H9 (cell line): Measurements from ENCODE around the gene C1RL. TPM values are rescaled to one million over a fixed set of nuclear protein-coding genes. Genes with fewer than 3 reads are reported as not detected.

Experiments
- DNase-seq: peaks from one replicate; pipeline ENCODE4 v3.0.0-alpha.2; 2017
- H2AFZ ChIP-seq: one replicate; pipeline ENCODE4 v1.6.1; 2013; ENCODE audit warnings: mild to moderate bottlenecking, low read length, control low read depth, moderate library complexity
- H2AK5ac ChIP-seq: 2 replicates; pipeline ENCODE4 v1.6.1; 2013; ENCODE audit warnings: low read length, control low read depth, mixed read lengths; ENCODE audit not compliant: insufficient read length
- H2BK120ac ChIP-seq: one replicate; pipeline ENCODE4 v1.6.1; 2013; ENCODE audit warnings: low read depth, mild to moderate bottlenecking, low read length, control low read depth, inconsistent platforms; ENCODE audit not compliant: poor library complexity, severe bottlenecking
- H2BK12ac ChIP-seq: 2 replicates; pipeline ENCODE4 v1.6.1; 2013; ENCODE audit warnings: low read length, control low read depth, mixed read lengths, low read depth; ENCODE audit not compliant: insufficient read length
- H2BK15ac ChIP-seq: 2 replicates; pipeline ENCODE4 v1.6.1; 2013; ENCODE audit warnings: low read depth, low read length, control low read depth
- H2BK20ac ChIP-seq: one replicate; pipeline ENCODE4 v1.6.1; 2013; ENCODE audit warnings: low read depth, mild to moderate bottlenecking, low read length, control low read depth, inconsistent platforms; ENCODE audit not compliant: poor library complexity, severe bottlenecking
- H2BK5ac ChIP-seq: 2 replicates; pipeline ENCODE4 v1.6.1; 2013; ENCODE audit warnings: low read length, control low read depth, mixed read lengths; ENCODE audit not compliant: insufficient read length
- H3K14ac ChIP-seq: 2 replicates; pipeline ENCODE4 v1.6.1; 2013; ENCODE audit warnings: low read length, control low read depth; ENCODE audit not compliant: insufficient read depth
- H3K18ac ChIP-seq: 2 replicates; pipeline ENCODE4 v1.6.1; 2013; ENCODE audit warnings: low read depth, mild to moderate bottlenecking, mixed read lengths, low read length, control low read depth; ENCODE audit not compliant: insufficient read length
- H3K23ac ChIP-seq: 2 replicates; pipeline ENCODE4 v1.6.1; 2013; ENCODE audit warnings: low read length, control low read depth, mixed read lengths, low read depth; ENCODE audit not compliant: insufficient read length
- H3K23me2 ChIP-seq: 2 replicates; pipeline ENCODE4 v1.6.1; 2013; ENCODE audit warnings: low read depth, mild to moderate bottlenecking, mixed read lengths, low read length, control low read depth; ENCODE audit not compliant: insufficient read length, poor library complexity, severe bottlenecking
- H3K27ac ChIP-seq: 2 replicates; pipeline ENCODE4 v1.5.1; 2013; ENCODE audit warnings: low read length, control low read depth, mixed read lengths, low read depth; ENCODE audit not compliant: insufficient read length
- H3K27me3 ChIP-seq: 2 replicates; pipeline ENCODE4 v1.6.1; 2013; ENCODE audit warnings: low read length, control low read depth, inconsistent platforms; ENCODE audit not compliant: insufficient read depth
- H3K4ac ChIP-seq: 2 replicates; pipeline ENCODE4 v1.6.1; 2013; ENCODE audit warnings: low read depth, mild to moderate bottlenecking, control low read depth, inconsistent platforms, low read length, moderate library complexity
- H3K4me1 ChIP-seq: 2 replicates; pipeline ENCODE4 v1.6.1; 2013; ENCODE audit warnings: low read length, control low read depth, inconsistent platforms; ENCODE audit not compliant: insufficient read depth
- H3K4me2 ChIP-seq: 2 replicates; pipeline ENCODE4 v1.6.1; 2013; ENCODE audit warnings: low read length, control low read depth, mixed read lengths; ENCODE audit not compliant: insufficient read length, insufficient read depth
- H3K56ac ChIP-seq: 2 replicates; pipeline ENCODE4 v1.6.1; 2013; ENCODE audit warnings: low read depth, mild to moderate bottlenecking, mixed read lengths, low read length, control low read depth; ENCODE audit not compliant: insufficient read length
- H3K79me1 ChIP-seq: 2 replicates; pipeline ENCODE4 v1.6.1; 2013; ENCODE audit warnings: low read depth, mild to moderate bottlenecking, moderate library complexity, low read length, control low read depth, inconsistent platforms; ENCODE audit not compliant: insufficient read depth, poor library complexity, severe bottlenecking
- H3K79me2 ChIP-seq: 2 replicates; pipeline ENCODE4 v1.6.1; 2013; ENCODE audit warnings: low read length, control low read depth, inconsistent platforms; ENCODE audit not compliant: insufficient read depth
- H3K9ac ChIP-seq: 2 replicates; pipeline ENCODE4 v1.6.1; 2013; ENCODE audit warnings: low read length, control low read depth, mixed read lengths; ENCODE audit not compliant: insufficient read length; ENCODE audit errors: extremely low read depth
- H3K9me3 ChIP-seq: one replicate; pipeline ENCODE4 v1.6.1; 2013; ENCODE audit warnings: low read depth, low read length, inconsistent platforms; ENCODE audit not compliant: control insufficient read depth
- H3T11ph ChIP-seq: one replicate; pipeline ENCODE4 v1.6.1; 2013; ENCODE audit warnings: mild to moderate bottlenecking, low read length, control low read depth, inconsistent platforms
- H4K20me1 ChIP-seq: one replicate; pipeline ENCODE4 v1.6.1; 2013; ENCODE audit not compliant: control insufficient read depth, insufficient read length, insufficient read depth
- H4K5ac ChIP-seq: 2 replicates; pipeline ENCODE4 v1.6.1; 2013; ENCODE audit warnings: low read depth, mild to moderate bottlenecking, mixed read lengths, low read length, control low read depth; ENCODE audit not compliant: insufficient read length
- H4K8ac ChIP-seq: replicated peaks from 2 replicates; pipeline ENCODE4 v1.6.1; 2013; ENCODE audit warnings: low read length, control low read depth, mixed read lengths, low read depth; ENCODE audit not compliant: insufficient read length
- H4K91ac ChIP-seq: 2 replicates; pipeline ENCODE4 v1.6.1; 2013; ENCODE audit warnings: low read depth, mild to moderate bottlenecking, moderate library complexity, mixed read lengths, low read length, control low read depth; ENCODE audit not compliant: insufficient read length
- H3K27ac Mint-ChIP-seq, 3 experiments: 2 replicates in 2 of 3; 3 replicates in 1 of 3; pipeline ENCODE4 v1.8.0; 2020 to 2021; ENCODE audit warnings: mixed read lengths in 3 of 3, mild to moderate bottlenecking in 1 of 3, moderate library complexity in 1 of 3
- H3K27me3 Mint-ChIP-seq: 2 replicates; pipeline ENCODE4 v1.8.0; 2021; ENCODE audit warnings: low read depth, mild to moderate bottlenecking, moderate library complexity, mixed read lengths
- H3K36me3 Mint-ChIP-seq, 3 experiments: 2 replicates in 2 of 3; 3 replicates in 1 of 3; pipeline ENCODE4 v1.8.0; 2020 to 2021; ENCODE audit warnings: low read depth in 3 of 3, mixed read lengths in 3 of 3; ENCODE audit not compliant: insufficient read depth in 1 of 3
- H3K4me1 Mint-ChIP-seq, 2 experiments: 2 replicates each; pipeline ENCODE4 v1.8.0; 2020; ENCODE audit warnings: mixed read lengths in 2 of 2
- H3K4me3 Mint-ChIP-seq, 2 experiments: 2 replicates in 1 of 2; 3 replicates in 1 of 2; pipeline ENCODE4 v1.8.0; 2020 to 2021; ENCODE audit warnings: mild to moderate bottlenecking in 2 of 2, mixed read lengths in 2 of 2, moderate library complexity in 1 of 2
- H3K9me3 Mint-ChIP-seq, 2 experiments: 2 replicates in 1 of 2; 3 replicates in 1 of 2; pipeline ENCODE4 v1.8.0; 2020; ENCODE audit warnings: mild to moderate bottlenecking in 2 of 2, mixed read lengths in 2 of 2, moderate library complexity in 1 of 2
- CTCF ChIP-seq: fragments of 200-600 bp; sonication (generic); conservative IDR thresholded peaks from 3 replicates; pipeline ENCODE4 v1.8.0; 2021; ENCODE audit warnings: antibody characterized with exemption, mild to moderate bottlenecking
- WGBS: extraction: QIAGEN DNeasy Blood & Tissue Kit; methylation state at CpG from one replicate; pipeline ENCODE4 v1.1.7; 2013; ENCODE audit warnings: missing lambda C conversion rate, low lambda C conversion rate, mixed read lengths; ENCODE audit not compliant: insufficient read length; ENCODE audit errors: extremely low coverage; 5-methylcytosine and 5-hydroxymethylcytosine counted together
- total RNA-seq: library from RNA; stranded (reverse); gene quantifications from 2 replicates; pipeline ENCODE4 v1.2.1, GENCODE V29; 2021

The C1RL gene
- total RNA-seq, 1 experiment from 2014 or later = 15.1 TPM

DNA sequence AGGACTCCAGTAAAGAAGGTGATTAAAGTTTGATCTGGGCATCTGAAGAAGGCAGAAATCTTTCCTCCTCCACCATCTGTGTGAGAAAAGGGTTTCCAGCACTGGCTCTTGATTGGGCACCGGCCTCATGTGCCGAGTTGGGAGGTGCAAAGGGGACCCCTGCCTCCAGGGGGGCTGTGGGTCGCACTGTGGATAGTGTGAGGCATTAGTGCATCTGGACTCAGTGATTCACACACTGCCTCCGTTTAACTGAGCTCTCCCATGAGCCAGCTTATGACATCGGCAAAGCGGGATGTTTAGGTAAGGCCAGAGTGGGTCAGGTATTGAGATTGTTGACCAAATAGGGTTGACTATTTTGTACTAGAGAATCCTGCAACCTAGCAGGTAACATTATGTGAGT is 39.6 kb downstream of the C1RL start:
- Histone ChIP-seq H2AFZ (no peak overlapping the region), H2BK15ac (no peak overlapping the region), H3K79me2 (0 out of 2 replicates have a peak, but pooled peaks cover 2% of the 10 kb centered on the region), H3T11ph (no peak overlapping the region), H4K91ac (no peak overlapping the region), H3K23me2 (no peaks in the 10 kb centered on the region), H3K9me3 (no peaks in the 10 kb centered on the region), H3K18ac (no peak overlapping the region), H3K14ac (no peak overlapping the region; the same call in 1 of the 2 replicates), H4K20me1 (no peaks in the 10 kb centered on the region), H3K23ac (no peak overlapping the region), H2BK120ac (no peak overlapping the region), H3K56ac (no peak overlapping the region), H4K8ac (no peak overlapping the region), H3K9ac (no peak overlapping the region), H2AK5ac (no peak overlapping the region), H3K4me1 (no peaks in the 10 kb centered on the region), H3K27me3 (no peaks in the 10 kb centered on the region), H3K4me2 (no peak overlapping the region), H2BK20ac (no peak overlapping the region), H2BK12ac (no peak overlapping the region), H2BK5ac (no peak overlapping the region), H3K4ac (no peak overlapping the region), H4K5ac (no peak overlapping the region), H3K79me1 (no peaks in the 10 kb centered on the region), H3K27ac (no peak overlapping the region)
- no peaks in the 10 kb centered on the region; a peak in 1 of 5 replicates for H3K9me3 Mint-ChIP-seq
- 0 out of 4 replicates have a peak, but pooled peaks cover 0 to 2% of the 10 kb centered on the region in 2 experiments for H3K4me1 Mint-ChIP-seq
- no peak overlapping the region for H3K27ac Mint-ChIP-seq
- H3K4me3 Mint-ChIP-seq = no peak overlapping the region
- DNase-seq = no peak
- no peaks in the 10 kb centered on the region for H3K36me3 Mint-ChIP-seq
- peaks cover 12% of the 10 kb centered on the region for H3K27me3 Mint-ChIP-seq
- TF ChIP-seq CTCF = no peak
- WGBS = no CpG with 5 or more reads among the region's 6 CpGs
